T-helper 2 cell (primary cell): ENCODE data around the gene CNDP2.

Source experiments
- DNase-seq, 5 experiments: peaks; one replicate each; pipeline versions ENCODE4 v3.0.0 to v3.0.0-alpha.2; 2012 to 2022

The CNDP2 gene

GRCh38 chr18:74573053-74573452, 76.9 kb downstream of the CNDP2 start:
- DNase-seq: no peak
